DND-41 (cell line): ENCODE results near the gene ARHGAP24.

Source experiments
- CTCF ChIP-seq: IDR thresholded peaks from 2 replicates; pipeline ENCODE4 v1.5.1; 2012; ENCODE audit warnings: borderline replicate concordance, low read length, moderate library complexity, mild to moderate bottlenecking; ENCODE audit not compliant: poor library complexity, severe bottlenecking; ENCODE audit errors: extremely low read depth
- EZH2 ChIP-seq: IDR thresholded peaks from 3 replicates; pipeline ENCODE4 v1.6.1; 2012; ENCODE audit warnings: borderline replicate concordance, low read depth, mild to moderate bottlenecking, moderate library complexity, low read length, inconsistent platforms; ENCODE audit not compliant: severe bottlenecking

DNA sequence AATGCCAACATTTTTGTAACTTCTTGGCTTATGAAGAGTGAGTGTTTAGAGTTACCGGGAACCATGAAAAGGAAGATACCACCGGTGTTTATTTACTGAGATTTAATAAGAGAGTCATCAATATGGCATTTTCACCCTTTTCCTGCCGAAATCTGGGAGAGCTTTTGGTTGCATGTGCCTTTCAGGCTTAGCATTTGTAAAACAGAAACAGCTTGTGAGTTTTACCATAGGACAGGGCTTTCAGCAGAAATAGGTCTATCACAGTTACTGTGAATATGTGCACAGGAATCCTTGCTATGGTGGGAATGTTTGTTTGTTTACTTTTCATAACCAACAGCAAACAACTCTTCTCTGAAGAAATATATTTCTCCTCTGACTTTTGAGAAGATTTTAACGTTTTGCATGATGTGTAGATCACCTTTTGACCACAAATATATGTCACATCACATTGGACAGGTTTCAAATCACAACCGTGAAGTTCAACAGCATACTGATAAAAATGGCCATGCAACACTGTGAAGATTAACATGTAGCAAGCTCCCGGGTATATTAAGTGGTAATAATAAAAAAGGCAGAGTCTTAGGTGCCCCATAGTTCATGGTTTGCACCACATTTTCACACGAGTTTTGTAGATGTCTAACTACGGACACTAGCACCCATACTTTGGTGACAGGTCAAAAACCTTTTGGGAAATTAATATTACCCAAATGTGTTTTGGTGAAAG lies 21.3 kb downstream of the ARHGAP24 start:
- TF ChIP-seq CTCF (no peak), EZH2 (no peak)
